Measurements from ENCODE around the gene TNNI3K. TPM values are rescaled to one million over a fixed set of nuclear protein-coding genes. Genes with fewer than 3 reads are reported as not detected.

TNNI3K gene
- polyA plus RNA-seq, 1 donor (not counting 4 experiments of a cell fraction or from before 2014, with no cell fraction given): 0.41 TPM

DNA sequence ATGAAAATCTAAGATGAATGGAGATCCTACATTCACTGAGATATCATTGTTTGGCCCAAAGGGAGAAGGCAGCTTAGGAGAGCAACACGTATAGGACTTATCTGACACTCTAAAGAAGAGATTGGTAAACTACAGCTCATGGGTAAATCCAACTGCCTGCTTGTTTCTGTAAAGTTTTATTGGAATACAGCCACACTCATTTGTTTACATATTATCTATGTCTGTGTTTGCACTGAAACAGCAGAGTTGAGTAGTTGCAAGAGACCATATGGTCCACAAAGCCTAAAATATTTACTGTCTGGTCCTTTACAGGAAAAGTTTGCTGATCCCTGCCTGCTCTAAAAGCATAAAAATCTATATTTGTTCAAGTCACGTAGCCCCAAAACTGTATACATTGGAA is 291.5 kb downstream of the TNNI3K start:
- H4K20me1 ChIP-seq (ENCODE audit: control insufficient read depth, extremely low read depth, insufficient read depth, low read length): no peaks in the 10 kb centered on the region
- no peak overlapping the region for H3K27ac ChIP-seq (ENCODE audit: control insufficient read depth, insufficient read depth, low read length)
- no peak overlapping the region for H3K9ac ChIP-seq (ENCODE audit: control insufficient read depth, extremely low read depth, insufficient read depth, low read length)
- H3K36me3 ChIP-seq (ENCODE audit: control insufficient read depth in 2 of 2, extremely low read depth in 1 of 2, insufficient read depth in 2 of 2, low read length in 2 of 2): no peaks in the 10 kb centered on the region
- no peak overlapping the region for H2AFZ ChIP-seq (ENCODE audit: control insufficient read depth, low read length)
- no peaks in the 10 kb centered on the region for H3K9me1 ChIP-seq (ENCODE audit: control insufficient read depth, extremely low read depth, insufficient read depth, low read length)
- no peaks in the 10 kb centered on the region for H3K27me3 ChIP-seq (ENCODE audit: control insufficient read depth, extremely low read depth, insufficient read depth, low read length)
- FAIRE-seq (no peak), DNase-seq (ENCODE audit: low read depth, low spot score) (no peak)
- no peaks in the 10 kb centered on the region for H3K4me1 ChIP-seq (ENCODE audit: control insufficient read depth, extremely low read depth, insufficient read depth, low read length)
- dilution Hi-C loops (cut with MboI; ENCODE audit: extremely low pct_ligation_motif_present, low sequenced_read_pairs): no loop called here
- TF ChIP-seq, protein P1, sequence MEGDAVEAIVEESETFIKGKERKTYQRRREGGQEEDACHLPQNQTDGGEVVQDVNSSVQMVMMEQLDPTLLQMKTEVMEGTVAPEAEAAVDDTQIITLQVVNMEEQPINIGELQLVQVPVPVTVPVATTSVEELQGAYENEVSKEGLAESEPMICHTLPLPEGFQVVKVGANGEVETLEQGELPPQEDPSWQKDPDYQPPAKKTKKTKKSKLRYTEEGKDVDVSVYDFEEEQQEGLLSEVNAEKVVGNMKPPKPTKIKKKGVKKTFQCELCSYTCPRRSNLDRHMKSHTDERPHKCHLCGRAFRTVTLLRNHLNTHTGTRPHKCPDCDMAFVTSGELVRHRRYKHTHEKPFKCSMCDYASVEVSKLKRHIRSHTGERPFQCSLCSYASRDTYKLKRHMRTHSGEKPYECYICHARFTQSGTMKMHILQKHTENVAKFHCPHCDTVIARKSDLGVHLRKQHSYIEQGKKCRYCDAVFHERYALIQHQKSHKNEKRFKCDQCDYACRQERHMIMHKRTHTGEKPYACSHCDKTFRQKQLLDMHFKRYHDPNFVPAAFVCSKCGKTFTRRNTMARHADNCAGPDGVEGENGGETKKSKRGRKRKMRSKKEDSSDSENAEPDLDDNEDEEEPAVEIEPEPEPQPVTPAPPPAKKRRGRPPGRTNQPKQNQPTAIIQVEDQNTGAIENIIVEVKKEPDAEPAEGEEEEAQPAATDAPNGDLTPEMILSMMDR (optimal IDR thresholded peaks at IDR 0.05 in 1 of 3, IDR thresholded peaks at IDR 0.05 in 1 of 3, conservative IDR thresholded peaks at IDR 0.05 in 1 of 3; ENCODE audit: extremely low read depth in 1 of 3, insufficient read depth in 2 of 3, low read length in 3 of 3): no peak
- TF ChIP-seq EZH2 (IDR thresholded peaks at IDR 0.05; ENCODE audit: low read length): no peak
- H3K4me3 ChIP-seq (ENCODE audit: control insufficient read depth in 2 of 3, extremely low read depth in 1 of 3, insufficient read depth in 2 of 3, low read depth in 1 of 3, low read length in 3 of 3): no peak overlapping the region
- H3K4me2 ChIP-seq (ENCODE audit: control insufficient read depth, extremely low read depth, insufficient read depth, low read depth, low read length): no peak overlapping the region
- H3K9me3 ChIP-seq (ENCODE audit: control insufficient read depth, low read depth, low read length): no peaks in the 10 kb centered on the region
- no peaks in the 10 kb centered on the region for H3K79me2 ChIP-seq (ENCODE audit: control insufficient read depth, insufficient read depth, low read length)

DNA sequence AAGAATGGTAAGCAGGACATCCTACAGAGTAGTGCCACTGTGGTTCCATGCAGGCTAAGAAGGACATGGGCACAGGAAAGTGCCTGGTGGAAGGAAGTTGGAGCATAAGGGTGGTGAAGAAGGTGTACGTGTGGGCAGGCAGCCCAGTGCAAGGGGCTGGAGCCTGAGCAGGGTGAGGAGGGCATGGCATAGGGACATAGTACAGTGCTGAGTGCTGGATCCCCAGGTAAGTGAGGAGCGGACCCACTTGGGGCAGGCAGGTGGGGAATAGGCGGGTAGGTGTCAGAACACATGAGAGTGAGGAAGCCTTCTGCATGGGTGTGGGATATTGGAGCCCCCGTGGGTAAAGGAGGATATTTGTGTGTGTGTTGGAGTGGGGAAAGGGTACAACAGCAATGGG is 292.9 kb downstream of the TNNI3K start:
- no peaks in the 10 kb centered on the region for H3K9me3 ChIP-seq (ENCODE audit: control insufficient read depth, low read depth, low read length)
- dilution Hi-C loops (cut with MboI; ENCODE audit: extremely low pct_ligation_motif_present, low sequenced_read_pairs): no loop called here

More for the DNA sequence above, 292.9 kb downstream of the TNNI3K start:
- Histone ChIP-seq H3K27ac (ENCODE audit: control insufficient read depth, insufficient read depth, low read length) (no peak overlapping the region), H3K79me2 (ENCODE audit: control insufficient read depth, insufficient read depth, low read length) (no peaks in the 10 kb centered on the region), H3K36me3 (ENCODE audit: control insufficient read depth in 2 of 2, extremely low read depth in 1 of 2, insufficient read depth in 2 of 2, low read length in 2 of 2) (no peaks in the 10 kb centered on the region), H4K20me1 (ENCODE audit: control insufficient read depth, extremely low read depth, insufficient read depth, low read length) (no peaks in the 10 kb centered on the region), H2AFZ (ENCODE audit: control insufficient read depth, low read length) (no peak overlapping the region), H3K27me3 (ENCODE audit: control insufficient read depth, extremely low read depth, insufficient read depth, low read length) (no peaks in the 10 kb centered on the region), H3K9me1 (ENCODE audit: control insufficient read depth, extremely low read depth, insufficient read depth, low read length) (no peaks in the 10 kb centered on the region), H3K4me1 (ENCODE audit: control insufficient read depth, extremely low read depth, insufficient read depth, low read length) (no peaks in the 10 kb centered on the region), H3K4me2 (ENCODE audit: control insufficient read depth, extremely low read depth, insufficient read depth, low read depth, low read length) (no peak overlapping the region), H3K4me3 (ENCODE audit: control insufficient read depth in 2 of 3, extremely low read depth in 1 of 3, insufficient read depth in 2 of 3, low read depth in 1 of 3, low read length in 3 of 3) (no peak overlapping the region), H3K9ac (ENCODE audit: control insufficient read depth, extremely low read depth, insufficient read depth, low read length) (no peak overlapping the region)
- TF ChIP-seq EZH2 (IDR thresholded peaks at IDR 0.05; ENCODE audit: low read length): no peak
- TF ChIP-seq, protein P1 (optimal IDR thresholded peaks at IDR 0.05 in 1 of 3, IDR thresholded peaks at IDR 0.05 in 1 of 3, conservative IDR thresholded peaks at IDR 0.05 in 1 of 3; ENCODE audit: extremely low read depth in 1 of 3, insufficient read depth in 2 of 3, low read length in 3 of 3): no peak
- DNase-seq (ENCODE audit: low read depth, low spot score) (no peak), FAIRE-seq (no peak)
